Fibroblast of the aortic adventitia (primary cell): ENCODE data around the gene ZIC4. TPM values are rescaled to one million over a fixed set of nuclear protein-coding genes. Genes with fewer than 3 reads are reported as not detected.

Experiments
- DNase-seq: peaks from one replicate; pipeline ENCODE4 v3.0.0-alpha.2; 2010; ENCODE audit warnings: low read depth
- H3K4me3 ChIP-seq: 2 replicates; pipeline ENCODE4 v1.5.1; 2011; ENCODE audit warnings: low read depth, mild to moderate bottlenecking, control low read depth, low read length, moderate library complexity
- total RNA-seq: library from RNA; depleted of rRNA; stranded (reverse); fragments of >200 nt; gene quantifications from 2 replicates; pipeline ENCODE4 v1.2.3, GENCODE V29; 2012; ENCODE audit warnings: low replicate concordance
- TF ChIP-seq, protein P1 (sequence below): IDR thresholded peaks from 2 replicates; pipeline ENCODE4 v1.5.1; 2011; ENCODE audit warnings: mild to moderate bottlenecking, low read length, control low read depth, inconsistent platforms; ENCODE audit not compliant: insufficient read depth

The ZIC4 gene
- total RNA-seq, 1 donor = not detected

DNA sequence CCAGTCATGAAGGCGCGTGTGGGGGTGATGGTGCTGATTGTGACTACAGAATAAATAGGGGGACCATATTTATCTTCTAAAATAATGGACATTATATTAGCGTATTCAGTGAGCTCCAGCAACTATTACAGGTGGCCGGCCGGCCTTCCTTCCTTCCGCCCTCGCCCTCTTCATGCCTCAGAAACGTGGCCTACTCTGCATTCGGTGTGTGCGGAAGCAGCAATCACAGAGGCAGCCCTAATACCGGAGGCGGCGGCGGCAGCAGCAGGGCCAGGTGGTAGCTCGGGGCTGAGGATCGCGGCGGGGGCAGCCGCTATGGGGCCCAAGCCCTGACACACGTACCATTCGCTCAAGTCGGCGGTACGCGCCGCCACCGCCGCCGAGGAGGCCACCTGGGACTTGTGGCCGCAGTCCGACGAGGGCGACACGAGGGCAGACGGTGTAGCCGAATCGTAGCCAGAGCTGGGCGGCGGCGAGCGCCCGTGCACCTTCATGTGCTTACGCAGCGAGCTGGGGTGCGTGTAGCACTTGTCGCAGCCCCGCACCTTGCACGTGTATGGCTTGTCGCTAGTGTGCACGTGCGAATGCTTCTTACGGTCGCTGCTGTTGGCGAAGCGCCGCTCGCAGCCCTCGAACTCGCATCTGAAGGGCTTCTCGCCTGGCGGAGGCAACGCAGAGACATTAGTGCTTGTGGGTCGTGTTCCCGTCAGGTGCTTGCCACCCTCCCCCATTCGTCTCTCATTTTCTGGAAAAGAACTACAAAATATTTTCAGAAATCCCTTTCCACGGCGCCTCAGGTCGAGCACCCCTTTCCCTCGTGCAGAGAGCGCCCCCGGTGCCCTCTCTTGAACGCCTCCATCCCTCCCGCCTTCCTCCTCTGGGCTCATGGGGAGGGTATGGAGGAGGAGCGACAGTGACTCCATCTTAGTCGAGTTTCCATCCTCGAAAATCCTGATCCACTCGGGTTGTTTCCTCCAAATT is 15.5 kb downstream of the ZIC4 start:
- TF ChIP-seq, protein P1, sequence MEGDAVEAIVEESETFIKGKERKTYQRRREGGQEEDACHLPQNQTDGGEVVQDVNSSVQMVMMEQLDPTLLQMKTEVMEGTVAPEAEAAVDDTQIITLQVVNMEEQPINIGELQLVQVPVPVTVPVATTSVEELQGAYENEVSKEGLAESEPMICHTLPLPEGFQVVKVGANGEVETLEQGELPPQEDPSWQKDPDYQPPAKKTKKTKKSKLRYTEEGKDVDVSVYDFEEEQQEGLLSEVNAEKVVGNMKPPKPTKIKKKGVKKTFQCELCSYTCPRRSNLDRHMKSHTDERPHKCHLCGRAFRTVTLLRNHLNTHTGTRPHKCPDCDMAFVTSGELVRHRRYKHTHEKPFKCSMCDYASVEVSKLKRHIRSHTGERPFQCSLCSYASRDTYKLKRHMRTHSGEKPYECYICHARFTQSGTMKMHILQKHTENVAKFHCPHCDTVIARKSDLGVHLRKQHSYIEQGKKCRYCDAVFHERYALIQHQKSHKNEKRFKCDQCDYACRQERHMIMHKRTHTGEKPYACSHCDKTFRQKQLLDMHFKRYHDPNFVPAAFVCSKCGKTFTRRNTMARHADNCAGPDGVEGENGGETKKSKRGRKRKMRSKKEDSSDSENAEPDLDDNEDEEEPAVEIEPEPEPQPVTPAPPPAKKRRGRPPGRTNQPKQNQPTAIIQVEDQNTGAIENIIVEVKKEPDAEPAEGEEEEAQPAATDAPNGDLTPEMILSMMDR = no peak

DNA sequence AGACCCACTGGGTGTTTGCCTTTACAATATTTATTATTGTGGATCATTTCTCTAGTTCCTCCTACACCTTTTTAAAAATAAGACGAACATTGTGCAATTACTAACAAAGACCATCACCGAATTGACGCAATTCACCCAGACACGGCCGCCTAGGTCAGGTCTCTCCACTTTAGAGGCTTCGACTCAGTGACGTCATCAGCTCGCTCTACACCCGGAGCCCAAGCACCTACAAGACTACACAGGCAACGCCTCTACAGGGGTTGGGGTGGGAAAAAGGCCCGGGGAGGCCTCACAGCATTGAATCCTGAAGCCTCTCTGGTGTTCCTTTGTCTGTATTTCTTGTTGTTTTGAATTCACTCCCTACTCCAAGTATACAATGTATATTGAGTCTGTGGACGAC is 16.6 kb downstream of the ZIC4 start:
- no peak for DNase-seq
- no peak overlapping the region for H3K4me3 ChIP-seq
- TF ChIP-seq, protein P1 = no peak

More for the DNA sequence above, 15.5 kb downstream of the ZIC4 start:
- no peak for DNase-seq
- no peak overlapping the region for H3K4me3 ChIP-seq

DNA sequence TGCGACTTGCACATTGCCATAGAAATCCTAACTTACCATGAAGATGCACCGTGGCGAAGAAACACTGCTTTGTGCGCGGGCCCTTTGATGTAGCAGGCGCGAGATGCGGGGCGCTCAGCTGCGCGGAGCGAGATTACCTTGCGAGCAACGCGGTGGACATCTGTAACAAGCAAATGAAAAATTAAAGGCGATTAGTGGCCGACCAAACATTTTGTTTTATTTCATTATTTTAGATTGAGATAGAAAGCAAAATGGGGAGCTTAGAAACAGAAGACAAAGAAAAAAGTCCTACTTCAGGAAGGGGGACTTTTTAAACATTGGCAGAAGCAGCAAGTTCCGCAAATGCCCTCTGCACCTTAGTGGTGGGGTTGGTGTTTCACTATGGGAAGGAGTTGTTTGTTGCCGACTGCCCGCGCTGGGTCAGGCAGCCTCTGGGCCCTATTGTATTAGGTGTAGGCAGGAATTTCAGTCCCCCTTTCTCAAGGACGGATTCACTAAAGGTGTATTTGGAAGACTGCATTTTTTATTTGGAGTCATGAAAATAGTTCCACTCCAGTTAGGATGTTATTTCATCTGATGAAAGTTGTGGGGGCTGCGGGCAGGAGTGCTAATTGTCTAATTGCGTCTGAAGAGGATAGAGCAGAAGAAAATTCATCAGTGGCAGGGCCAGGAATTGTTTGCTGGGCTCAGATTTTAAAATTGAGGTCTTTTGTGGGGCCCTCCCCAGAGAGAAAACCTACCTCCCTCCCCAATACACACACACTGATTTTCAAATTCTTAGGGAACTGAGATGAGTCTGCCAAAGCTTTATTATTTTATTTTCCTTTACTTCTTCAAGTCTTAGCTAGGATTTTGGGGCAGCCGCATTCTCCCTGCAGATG is 17.4 kb downstream of the ZIC4 start:
- no peak overlapping the region for H3K4me3 ChIP-seq
- no peak for DNase-seq
- TF ChIP-seq, protein P1 = no peak

DNA sequence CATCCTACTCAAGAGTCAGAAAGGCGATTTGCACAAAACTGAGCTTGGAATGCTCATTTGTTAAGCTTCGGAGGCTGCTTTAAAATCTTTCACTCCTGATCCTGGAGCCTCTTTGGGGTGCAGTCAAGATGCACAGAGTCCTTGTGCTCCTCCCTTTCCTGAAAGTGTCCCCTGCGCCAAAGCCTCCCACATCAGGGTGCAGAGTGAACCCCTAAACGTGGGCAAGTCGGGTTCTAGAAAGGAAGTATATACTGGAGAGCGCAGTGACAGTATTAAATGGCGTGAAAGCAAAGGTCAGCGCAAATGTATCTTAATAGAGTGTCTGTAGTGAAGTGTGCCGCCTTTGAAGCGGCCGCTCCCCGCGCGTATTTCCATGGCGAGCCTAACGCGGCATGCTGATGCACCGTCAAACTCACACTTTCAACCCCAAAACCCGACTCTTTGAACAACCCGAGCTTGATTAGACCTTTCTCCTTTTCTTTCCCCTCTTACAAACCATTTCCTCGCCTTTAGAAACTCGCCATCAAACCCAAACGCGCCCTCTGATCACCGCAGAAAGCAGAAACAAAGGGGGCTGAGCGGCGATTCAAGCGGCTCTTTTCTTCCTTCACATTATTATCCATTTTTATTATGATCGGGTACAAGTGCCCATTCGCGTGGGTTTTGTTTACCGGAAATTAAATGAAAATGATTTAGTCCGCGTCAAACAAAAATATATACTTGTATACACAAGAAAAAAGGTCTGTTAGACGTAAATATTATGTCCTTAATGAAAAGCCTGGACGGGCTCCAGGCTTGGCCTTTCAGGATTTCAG is 18.3 kb downstream of the ZIC4 start:
- DNase-seq = no peak
- H3K4me3 ChIP-seq = no peak overlapping the region
- TF ChIP-seq, protein P1 = no peak

DNA sequence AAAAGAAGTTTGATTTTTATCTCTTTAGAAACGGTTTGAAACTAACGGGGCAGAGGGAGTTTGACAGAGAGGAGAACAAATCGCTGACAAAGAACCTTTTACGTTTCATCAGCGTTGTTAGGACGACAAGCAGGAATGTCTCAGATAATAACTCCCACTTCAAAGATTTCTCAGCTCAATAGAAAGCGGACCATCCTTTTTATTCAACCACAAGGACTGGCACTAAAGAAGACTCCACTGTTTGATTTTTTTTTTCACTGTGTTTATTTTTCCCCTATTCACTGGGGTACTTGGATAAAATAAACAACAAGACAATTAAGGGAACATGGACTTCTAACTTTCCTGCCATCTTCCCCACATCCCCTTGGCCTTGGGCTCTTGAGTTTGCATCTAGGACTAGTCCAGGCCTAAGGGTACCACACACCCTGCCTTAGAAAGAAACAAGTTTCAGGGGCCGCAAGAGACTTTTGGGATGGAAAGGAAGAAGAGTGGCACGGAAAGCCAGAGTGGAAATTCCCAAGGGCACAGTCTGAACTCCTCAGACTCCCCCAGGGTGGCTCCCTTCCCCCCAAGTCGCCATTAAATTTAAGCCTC is 19.0 kb downstream of the ZIC4 start:
- DNase-seq = no peak
- TF ChIP-seq, protein P1 = no peak
- no peak overlapping the region for H3K4me3 ChIP-seq
